Measurements from ENCODE around the gene OSBPL1A.

Gene OSBPL1A

DNA sequence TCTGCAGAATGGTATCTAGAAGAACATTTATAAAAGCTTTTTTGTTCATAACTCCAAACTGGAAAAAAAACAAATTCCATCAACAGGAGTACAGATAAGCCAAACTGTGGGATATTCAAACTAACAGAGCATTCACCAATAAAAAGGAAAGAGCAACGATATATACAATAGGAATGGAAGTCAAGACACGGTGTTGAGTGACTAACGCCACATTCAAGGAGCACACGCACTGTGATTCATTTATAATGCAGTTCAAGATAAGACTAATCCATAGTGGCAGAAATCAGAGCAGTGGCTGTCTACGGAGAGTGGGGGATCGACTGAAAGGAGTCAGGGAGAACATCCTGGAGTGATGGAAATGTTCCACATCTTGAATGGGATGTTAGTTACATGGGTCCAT, 188.1 kb downstream of the OSBPL1A start:
- DNase-seq: no peak

DNA sequence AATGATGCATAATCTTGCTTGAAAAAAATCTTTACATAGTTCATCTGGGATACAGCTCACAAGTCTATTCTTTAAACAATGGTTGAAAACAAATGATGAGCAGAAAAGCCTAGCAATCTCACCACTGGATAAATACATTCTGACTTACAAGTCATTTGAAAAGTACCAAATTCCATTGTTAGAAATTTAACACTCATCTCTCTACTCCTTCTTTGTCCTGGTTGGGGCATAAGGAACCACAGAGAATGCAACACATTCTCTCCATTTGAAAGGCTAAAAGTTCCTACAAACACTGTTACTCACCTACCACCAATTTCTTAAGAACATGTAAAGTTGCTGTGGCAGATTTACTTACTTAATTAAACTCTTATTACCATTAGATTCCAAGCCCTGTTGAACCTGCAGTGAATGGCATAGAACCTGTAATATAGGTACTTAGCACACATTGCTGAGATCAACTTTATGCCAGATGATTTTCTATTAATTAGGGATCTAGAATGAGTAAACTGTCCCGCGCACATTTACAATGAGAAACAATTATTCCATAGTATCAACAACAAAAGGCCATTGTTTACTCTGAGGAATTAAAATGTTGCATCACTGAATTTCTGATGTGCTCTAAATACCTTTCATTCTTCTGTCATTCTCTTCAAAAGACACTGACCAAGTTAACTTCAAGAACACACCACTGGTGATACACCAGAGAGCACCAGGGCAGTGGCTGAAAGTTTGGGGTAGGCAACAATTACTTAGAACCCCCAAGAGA, 189.2 kb downstream of the OSBPL1A start:
- DNase-seq: no peak

DNA sequence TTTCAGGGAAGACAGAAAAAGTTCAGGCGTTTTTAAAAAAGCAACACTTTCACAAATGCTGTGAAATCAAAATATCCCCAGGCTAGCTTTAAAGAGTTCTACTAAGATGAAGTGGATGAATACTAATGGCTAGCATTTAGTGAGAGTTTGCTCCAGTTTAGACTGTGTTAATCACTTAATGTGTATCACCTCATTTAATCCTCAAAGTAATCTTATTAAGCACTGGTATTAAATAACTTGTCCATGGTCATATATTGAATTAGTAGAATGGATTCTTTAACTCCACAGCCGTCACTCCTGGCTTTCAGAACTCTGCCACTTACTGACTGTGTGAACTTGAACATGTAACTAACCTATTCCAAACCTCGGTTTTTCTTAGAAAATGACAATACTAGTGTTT, 192.7 kb downstream of the OSBPL1A start:
- DNase-seq: no peak

DNA sequence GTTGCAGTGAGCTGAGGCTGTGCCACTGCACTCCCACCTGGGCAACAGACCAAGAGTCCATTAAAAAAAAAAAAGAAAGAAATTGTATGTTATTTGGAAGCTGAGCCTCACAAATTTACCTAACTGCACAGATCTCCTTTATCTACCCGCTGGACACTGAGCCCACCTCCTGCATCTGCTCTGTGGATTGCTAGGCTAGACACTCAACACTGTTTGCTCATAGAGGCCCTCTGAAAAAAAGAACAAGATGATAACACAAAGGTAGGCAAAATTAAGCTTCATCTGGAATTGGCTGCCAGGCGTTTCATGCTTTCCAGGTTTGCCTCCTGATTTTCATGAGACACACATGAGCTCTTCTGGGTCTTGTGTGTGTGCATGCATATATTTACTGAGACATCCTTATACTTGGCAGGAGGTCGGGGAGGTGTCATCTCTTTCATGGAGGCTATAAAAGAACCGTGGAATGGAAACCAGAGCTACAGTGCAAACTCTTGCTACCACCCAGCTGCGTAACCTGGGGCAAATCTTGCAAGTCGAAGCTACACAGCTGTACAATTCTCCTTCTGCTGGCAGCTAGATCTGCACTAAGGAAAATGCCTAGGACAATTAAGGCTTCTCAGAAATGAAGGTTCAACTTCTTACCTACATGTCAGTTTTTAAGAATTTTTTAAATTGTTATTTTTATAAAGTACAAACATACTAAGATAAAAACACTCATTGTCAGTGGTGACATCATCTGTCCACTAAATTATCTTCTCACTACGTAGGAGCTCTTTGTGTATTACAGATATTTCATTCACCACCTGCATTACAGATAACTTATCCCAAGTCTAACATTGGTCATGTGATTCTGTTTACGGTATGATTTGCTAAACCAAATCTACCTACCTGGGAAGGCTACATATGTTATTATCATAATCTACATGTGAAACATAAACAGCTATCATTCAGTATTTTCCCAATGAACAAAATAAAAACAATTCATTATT, 195.6 kb downstream of the OSBPL1A start:
- DNase-seq: no peak

DNA sequence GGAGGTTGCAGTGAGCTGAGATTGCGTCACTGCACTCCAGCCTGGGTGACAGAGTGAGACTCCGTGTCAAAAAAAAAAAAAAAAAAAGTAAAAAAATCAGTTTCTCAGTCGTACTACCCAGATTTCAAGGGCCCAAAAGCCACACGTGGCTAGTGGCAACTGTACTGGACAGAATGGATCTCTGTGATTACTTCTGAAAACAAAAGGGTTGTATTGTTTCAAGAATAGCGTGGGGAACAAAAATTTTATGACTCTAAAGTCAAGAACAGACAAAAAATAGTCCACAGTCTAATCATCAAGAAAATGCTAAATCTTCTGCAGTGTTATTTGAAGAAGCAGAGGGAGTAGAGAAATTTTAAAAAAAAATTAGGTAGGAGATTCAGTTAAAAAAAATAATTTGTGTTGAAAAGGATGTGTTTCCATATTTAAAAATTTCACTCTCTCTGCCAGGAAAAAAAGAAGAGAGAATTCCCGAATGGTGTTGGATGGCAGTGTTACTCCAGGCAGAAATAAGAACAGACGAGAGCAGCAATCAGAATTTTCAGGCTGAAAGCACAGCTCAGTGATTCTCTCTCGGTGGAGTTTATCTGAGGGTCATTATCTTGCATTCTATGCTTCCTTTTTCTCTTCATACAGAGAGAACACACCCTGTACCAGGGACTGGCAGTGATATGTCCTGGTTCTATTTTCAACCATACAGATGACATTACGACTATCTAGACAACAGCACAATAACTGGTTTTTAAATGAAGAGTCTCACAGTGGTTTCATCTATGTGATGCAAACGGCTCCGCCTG, 196.9 kb downstream of the OSBPL1A start:
- DNase-seq: no peak

DNA sequence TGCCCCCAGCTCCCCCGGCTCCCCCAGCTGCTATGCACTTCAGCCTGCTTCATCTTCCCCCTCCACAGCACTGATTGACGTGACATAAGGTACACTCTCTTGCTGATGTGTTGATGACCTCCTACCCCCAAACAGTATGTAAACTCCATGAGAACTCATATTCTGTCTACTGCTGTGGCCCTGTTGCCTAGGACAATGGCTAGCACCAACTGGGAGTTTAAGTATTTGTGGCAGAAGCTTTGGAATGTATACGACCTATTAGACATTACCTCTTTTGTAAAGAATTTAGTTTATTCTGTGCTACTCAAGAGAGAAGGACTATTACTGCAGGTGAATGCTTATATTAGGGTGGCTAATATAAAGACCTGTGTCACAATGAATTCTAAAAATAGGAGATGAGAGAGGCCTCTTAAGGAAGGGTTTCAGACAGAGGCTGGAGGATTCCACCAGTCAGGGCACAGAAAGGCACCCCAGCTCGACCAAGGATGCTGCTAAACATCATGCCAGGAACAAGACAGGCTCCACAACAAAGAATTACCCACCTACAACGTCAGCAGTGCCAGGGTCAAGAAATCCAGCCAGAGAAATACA, 198.2 kb downstream of the OSBPL1A start:
- DNase-seq: no peak

DNA sequence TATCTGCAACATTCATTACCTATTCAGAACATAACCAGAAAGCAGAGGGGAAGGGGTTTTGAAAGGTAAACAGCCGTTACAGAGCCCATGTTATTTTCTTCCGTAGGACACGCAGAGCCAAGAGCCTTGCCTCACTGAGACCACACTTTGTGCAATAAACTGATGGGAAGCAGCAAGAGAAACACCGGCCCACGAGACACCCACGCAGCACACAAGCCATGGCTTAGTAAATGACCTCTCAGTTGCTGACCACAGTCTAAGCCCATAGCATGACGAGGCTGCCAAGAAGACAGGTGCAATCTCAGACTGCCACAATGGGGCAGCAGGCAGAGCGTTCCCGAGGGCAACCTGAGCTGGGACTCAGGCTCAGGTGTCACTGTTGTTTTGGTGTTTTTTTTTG, 199.2 kb downstream of the OSBPL1A start:
- no peak for DNase-seq

DNA sequence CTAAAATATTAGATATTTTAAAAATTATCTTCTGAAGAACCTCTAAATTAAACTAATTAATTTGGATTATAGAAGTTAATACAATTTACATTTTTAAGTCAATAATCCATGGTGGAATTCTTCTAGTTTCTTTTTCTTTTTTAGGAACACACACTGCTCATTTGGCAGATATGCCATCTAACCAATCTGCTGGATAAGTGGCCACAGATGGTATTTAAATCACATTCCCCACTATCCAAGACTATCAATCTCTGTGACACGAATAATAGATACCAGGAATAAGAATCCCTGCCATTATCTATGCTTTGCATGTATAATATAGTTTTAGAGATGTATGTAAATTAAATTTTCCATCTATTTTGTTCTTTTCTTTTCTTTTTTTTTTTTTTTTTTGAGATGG, 200.2 kb downstream of the OSBPL1A start:
- no peak for DNase-seq

DNA sequence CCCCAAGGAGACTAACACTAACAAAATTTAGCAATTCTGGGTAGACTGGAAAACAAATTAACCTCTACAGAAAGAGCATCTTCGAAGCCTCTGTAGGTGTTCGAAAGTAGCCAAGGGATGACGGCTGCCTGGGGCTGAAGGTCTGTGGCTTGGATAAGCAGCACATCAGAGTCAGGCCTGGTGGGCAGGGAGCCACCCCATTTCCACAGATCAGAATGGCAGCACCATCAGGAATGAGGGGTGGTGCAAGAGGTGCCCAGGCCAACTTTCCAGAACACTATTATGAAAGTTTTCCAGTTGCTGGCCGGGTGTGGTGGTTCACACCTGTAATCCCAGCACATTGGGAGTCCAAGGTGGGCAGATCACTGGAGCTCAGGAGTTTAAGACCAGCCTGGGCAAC, 200.9 kb downstream of the OSBPL1A start:
- no peak for DNase-seq

DNA sequence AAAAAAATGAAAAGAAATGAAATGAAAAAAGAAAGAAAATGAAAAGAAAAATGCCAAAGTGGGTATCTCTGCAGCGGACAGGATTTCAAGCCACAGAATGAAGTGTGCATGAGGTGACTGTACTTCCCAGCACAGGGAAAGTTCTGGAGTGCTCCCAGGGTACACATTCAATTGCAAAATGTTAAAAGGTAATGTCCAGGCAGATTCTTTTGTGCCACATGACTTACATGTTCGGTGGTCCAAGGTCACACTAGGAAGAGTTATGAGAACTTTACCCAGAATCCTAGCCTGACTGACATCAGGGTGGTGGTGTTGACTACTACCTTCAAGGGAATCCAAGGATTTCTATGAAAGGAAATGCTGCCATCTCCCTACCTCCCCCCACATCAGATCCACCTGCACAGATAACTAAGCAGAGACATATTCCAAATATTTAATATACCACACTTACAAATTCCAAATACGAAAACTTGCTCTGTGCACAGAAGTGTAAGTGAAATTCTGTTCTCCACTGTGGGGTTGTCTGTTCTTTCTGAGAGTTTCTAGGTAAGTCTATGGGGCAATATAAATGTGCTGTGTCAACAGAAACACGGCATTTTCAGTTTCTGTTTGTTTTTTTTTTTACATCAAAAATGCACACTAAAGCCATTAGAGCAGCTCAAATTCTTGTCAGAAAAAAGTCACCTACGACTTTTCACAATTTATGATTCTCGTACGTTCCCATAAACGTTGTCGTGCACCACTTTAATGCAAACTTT, 202.1 kb downstream of the OSBPL1A start:
- DNase-seq: no peak

DNA sequence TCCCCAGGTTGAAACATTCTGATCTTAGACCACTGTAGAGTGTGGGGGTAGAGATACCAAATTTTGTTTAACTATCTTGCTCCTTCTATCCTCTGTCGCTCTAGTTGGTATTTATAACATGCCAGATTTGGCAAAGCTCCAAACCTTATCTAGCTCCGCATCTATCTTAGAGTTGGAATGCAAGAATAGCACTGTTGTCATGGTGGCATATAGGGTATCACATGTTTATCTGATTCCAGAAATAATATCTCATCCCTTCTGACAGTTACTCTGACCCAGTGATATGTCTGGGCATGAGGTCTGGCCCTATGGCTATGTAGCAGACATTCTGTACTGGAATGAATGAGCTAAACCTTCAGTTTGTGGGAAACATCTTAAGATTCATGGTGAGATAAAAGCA, 207.0 kb downstream of the OSBPL1A start:
- no peak for DNase-seq

DNA sequence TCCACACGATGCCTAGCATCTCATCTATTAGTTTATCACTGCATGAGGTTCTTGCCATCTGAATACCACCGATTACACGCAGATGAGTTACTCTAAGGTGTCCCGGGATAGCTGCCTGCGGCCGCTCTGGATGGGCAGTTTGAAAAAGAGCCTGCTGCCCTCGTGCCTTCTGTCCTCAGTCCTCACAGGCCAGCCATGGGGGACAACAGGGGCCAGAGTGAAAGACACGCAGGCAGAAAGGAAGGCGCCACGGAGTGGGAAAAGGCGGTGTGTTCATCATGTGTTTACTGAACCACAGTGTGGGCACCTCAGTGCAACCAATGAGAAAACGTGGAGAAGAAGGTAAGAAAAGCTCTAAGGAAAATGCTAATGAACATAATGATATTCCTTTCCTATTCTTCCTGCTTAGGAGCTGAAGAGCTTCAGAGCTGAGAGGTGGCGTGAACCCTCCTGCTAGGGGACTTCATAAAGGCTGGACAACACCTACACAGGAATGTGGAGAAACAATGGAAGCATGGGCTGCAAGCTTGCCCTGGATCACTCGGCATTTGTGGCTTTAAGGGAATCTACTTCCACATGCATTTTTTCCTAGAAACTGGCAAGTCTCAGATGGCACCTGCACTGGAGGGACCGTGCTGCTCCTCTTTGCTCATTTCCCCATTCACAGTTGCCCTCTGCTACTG, 207.8 kb downstream of the OSBPL1A start:
- no peak for DNase-seq

DNA sequence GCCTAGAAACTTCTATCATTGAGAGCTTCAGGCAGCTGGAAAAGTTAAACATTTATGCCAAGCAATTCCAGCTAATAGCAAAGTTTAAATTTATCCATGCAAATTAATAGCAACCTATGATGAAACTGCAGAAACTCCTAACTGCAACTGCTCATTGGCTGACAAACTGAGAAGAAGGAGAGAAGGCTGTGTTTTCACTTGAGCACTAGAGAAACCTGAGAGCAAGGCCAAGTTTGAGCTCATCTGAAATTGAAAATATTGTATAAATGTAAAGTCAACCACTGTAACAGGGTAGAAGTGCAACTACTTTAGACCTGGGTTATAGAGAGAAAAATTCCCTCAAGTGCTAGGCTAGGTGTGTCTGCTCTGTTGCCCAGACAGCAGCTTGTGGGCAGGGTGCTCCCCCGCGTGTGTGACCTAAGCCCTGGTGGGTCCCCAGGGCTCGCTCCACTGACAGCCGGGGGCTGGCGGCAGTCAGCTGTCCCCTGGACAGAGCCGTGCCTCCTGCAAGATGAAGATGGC, 208.6 kb downstream of the OSBPL1A start:
- no peak for DNase-seq

DNA sequence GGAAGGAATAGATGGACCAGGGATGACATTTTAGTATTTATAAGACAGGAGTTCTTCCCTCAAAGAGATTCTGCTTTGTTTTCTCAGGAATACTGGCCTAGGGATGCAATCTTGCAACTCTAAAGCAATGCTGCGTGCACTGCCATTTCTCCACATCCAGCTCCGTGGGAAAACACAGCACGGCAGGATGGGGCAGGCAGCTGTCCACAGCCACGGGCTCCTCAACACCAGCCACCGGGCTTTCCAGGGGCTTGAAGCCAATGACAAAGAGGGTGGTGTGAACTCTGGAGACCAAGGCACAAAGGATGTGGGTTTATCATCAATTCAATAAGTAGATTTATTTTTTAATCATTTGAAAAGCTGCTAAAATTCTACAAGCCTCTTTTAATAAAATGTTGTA, 209.5 kb downstream of the OSBPL1A start:
- no peak for DNase-seq

DNA sequence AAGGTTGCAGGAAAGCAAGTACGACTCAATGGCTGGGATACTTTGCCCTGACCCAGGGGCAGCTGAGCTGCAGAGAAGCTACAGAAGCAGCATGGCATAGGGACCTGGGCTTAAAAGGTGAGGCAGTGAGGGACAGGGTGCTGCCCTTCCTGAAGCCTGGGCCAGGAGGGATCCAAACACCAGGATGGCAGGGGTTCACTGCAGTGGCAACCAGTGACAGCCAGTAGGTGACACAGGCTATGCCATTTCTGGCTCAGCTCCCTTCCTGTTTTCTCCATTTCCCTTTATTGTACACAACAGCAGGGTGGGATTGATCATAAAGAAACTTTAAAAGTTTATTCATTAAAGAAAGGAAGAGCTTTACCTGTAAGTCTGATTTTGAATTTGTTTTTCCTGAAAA, 209.9 kb downstream of the OSBPL1A start:
- no peak for DNase-seq

DNA sequence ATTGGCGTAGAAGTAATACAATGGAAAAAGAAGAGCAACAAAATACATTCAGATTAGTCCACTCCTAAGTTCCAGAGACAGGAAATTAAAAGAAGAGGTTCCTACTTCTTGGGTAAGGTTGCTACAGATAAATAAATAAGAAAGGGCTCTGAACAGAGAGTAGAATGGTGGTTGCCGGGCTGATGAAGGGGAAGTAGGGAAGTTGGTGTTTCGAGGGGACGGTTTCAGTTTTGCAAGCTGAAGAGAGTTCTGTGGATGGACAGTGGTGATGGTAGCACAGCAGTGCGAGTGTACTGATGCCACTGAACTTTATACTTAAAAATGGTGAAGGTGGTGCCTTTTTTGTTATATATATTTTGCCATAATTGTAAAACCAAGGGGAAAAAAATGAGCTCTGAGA, 210.6 kb downstream of the OSBPL1A start:
- DNase-seq: no peak

DNA sequence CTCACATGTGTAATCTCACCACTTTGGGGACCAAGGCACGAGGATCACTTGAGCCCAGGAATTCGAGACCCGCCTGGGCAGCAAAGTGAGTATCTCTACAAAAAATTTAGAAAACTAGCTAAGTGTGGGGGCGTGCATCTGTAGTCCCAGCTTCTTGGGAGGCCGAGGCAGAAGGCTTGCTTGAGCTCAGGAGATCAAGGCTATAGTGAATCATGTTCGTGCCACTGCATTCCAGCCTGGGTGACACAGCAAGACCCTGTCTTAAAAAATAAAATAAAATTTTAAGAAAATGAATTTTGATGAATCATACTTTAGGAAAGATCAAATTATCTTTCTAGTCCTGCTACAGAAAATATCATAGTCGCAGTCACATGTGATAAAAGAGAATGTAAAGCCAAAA, 211.8 kb downstream of the OSBPL1A start:
- DNase-seq: no peak

DNA sequence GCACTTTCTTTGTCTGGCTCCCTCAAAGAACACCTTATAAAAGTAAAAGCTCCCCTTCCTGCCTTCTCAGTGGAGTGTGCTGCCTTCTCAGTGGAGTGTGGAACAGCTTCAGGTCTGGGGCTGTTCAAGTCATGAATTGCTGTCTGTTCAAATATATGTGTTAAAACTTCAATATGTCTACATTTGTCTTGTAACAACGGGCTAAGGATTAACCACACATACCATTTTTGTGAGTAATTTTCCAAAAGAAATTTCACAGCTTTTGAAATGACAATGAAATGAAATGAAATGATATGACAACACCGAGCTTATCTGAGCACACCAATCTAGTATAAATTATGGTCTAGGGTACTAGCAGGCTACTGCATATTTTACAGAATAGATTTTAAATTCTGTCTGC, 215.8 kb downstream of the OSBPL1A start:
- DNase-seq: no peak

DNA sequence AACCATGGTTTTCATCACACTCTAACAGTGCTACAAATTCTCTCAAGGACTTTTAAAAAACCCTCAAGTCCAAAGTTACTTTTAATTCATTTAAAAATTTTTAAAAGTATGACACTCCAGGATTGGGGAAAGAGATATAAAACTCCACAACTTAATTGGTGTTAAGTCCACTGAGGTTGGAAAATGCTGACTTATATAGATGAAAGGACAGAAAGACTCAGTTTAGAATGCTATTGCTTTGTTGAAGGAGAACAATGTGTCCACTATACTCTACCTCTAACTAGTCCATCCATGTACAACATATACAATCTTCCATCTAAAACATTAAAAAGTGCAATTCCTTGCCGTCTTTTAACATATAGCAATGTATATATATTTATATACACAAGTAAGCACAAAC, 217.6 kb downstream of the OSBPL1A start:
- no peak for DNase-seq

DNA sequence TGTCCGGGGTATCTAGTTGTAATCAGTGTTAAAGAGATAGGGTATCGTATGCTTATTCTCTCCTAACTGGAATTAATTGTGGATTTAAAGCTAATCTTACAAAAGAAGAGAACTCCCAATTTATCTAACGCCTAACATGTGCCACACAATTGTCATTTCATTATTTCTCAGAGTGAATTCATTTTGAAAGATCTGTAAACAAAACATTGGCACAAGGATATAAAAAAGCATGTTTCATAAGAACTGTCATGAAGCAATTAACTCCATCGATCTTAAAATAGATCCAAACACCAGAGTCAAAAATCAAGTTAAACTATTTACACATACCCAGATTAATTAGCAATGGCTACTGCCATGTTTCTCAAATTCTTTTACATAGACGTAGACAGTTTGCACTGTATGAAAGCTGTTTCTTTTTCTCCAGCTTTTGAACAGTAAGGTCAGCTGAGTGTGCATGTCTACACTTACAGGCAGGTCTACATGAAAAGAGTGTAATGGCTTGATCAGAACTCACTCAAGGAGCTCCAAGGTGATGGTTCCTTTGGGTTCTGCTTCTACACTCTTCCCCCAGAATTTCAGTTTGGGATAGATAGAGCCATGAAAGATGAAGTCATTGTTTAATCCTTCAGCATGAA, 220.0 kb downstream of the OSBPL1A start:
- no peak for DNase-seq

Data from NCI-H748 treated with DMSO at 0.1 percent for 48 hours (cell line).